SK-N-SH treated with all-trans-retinoic acid at 6 μM for 48 hours (cell line): ENCODE results near the gene OR4C11.

ENCODE experiments used
- CREB5 ChIP-seq: fragments of 250-450 bp; sonication (Bioruptor Pico); IDR thresholded peaks from 2 replicates; pipeline ENCODE4 v1.5.1; 2020; ENCODE audit warnings: low read depth, mild to moderate bottlenecking, moderate library complexity
- RARB ChIP-seq: fragments of 250-450 bp; sonication (Bioruptor Pico); IDR thresholded peaks from 2 replicates; pipeline ENCODE4 v1.8.0; 2021; ENCODE audit warnings: mild to moderate bottlenecking, moderate library complexity
- TSHZ2 ChIP-seq: fragments of 250-450 bp; sonication (Bioruptor Pico); IDR thresholded peaks from 2 replicates; pipeline ENCODE4 v1.5.0; 2020; ENCODE audit warnings: mild to moderate bottlenecking, moderate library complexity

- TF ChIP-seq RARB (CRISPR knock-in tag): no peak
- TF ChIP-seq CREB5 (CRISPR knock-in tag): no peak
- no peak for TF ChIP-seq TSHZ2 (CRISPR knock-in tag)
Measured at GRCh38 chr11:55634813-55635212, 27.4 kb upstream of the OR4C11 start, which contains the start of gene OR4P4.
